HG02642 (cell line): ENCODE data around the gene ZNF462.

Experiments used
- ATAC-seq: cut with Tn5 transposase; IDR thresholded peaks from one replicate; pipeline ENCODE4 v1.9.1; 2021; ENCODE audit warnings: mild to moderate bottlenecking; ENCODE audit not compliant: unreplicated experiment, poor library complexity

ZNF462 gene

GRCh38 chr9:106954974-106955850 lies 92.2 kb downstream of the ZNF462 start:
- ATAC-seq = no peak

DNA sequence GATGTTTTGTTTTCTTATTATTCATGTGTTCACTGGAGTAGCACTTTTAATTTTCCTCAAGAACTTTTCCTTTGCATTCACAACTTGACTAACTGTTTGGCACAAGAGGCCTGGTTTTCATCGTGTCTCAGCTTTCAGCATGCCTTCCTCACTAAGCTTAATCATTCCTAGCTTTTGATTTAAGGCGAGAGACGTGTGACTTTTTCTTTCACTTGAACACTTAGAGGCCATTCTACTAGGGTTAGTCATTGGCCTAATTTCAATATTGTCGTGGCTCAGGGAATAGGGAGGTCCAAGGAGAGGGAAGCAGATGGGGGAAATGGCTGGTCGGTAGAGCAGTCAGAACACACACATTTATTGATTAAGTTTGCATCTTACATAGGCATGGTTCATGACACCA lies 94.0 kb downstream of the ZNF462 start:
- no peak for ATAC-seq

DNA sequence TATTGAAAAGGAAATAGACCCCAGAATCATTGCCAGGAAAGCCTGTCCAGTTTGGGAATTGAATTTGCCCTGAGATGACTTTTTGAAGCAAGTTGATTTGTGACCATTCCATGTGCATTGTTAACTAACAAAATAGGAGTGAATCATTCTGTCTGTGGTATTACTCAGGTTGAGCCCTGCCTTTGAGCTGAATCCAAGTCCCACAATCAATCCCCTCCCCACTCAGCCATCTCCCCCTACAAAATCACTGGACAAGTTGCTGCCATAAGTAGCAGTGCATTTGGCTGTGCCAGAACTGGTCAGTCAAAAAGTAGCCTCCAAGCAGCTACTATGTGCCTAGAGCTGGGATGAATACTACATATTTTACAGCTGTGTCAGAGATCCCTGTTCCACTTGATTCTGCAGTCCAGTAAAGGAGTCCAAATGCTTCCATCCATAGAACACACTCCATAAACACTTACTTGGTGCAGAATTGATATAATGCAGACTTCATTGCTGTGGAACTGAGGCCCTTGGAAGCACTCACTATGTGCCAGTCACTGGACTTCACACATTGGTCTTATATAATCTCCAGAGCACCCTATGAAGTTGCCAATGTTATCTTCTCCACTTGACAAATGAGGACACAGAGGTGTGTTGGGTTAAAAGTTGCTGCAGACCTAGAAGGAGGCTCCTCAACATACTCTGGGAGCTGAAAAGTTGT lies 96.1 kb downstream of the ZNF462 start:
- no peak for ATAC-seq

DNA sequence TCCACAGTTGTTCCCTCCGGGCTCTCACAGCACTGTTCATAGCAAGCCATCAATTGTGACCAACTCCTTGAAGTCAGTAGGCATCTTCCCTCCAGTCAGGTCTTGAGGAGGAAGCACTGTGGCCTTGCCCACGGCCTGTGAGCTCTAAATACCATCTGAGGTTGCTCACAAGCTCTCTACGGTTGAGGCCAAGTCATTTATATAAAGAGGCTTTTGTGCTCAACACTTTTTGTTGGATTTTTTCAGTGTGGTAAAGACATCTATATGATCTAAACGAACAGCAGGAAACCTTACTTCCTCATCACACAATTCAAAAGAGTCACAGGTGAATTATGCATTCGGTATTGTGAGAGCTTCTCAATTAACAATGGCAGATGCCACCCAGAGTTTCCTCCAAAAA lies 97.3 kb downstream of the ZNF462 start:
- ATAC-seq = no peak

GRCh38 chr9:106961623-106962022 lies 98.7 kb downstream of the ZNF462 start:
- no peak for ATAC-seq

GRCh38 chr9:106962122-106962521 lies 99.2 kb downstream of the ZNF462 start:
- ATAC-seq = no peak

GRCh38 chr9:106962615-106963363 lies 99.8 kb downstream of the ZNF462 start:
- no peak for ATAC-seq

GRCh38 chr9:106963684-106964083 lies 100.7 kb downstream of the ZNF462 start:
- ATAC-seq = no peak

GRCh38 chr9:106964329-106964728 lies 101.4 kb downstream of the ZNF462 start:
- ATAC-seq = no peak

DNA sequence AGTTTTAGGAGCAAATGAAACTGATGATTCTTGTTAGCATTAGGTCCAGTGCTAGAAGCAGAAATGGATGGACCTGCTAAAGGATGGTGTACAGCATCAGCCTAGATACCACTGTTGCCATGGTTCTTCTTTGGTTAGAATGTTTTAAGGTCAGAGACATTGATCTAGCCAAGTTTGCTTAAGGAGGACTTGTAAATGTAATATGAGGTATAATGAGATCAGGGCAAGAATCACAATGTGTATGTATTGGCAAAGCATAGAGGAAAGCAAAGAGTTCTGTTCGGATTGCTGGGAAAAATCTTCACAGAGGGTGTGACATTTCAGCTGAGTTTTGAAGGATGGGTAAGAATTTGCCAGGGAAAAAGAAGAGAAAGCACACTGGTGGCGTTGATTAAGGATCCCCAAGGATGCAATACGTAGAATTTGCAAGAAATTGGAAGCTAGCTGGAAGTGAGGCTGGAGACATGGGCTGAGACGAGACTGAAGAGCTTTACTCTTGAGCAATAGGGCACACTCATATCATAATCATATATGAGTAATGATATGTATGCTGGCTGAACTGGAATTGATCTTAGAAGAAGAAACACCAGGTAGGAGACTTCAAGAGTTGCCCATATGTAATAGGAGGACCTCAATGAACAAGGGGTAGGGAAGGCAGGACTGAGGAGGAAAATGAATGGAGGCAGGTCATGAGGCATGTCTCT lies 102.0 kb downstream of the ZNF462 start:
- no peak for ATAC-seq

DNA sequence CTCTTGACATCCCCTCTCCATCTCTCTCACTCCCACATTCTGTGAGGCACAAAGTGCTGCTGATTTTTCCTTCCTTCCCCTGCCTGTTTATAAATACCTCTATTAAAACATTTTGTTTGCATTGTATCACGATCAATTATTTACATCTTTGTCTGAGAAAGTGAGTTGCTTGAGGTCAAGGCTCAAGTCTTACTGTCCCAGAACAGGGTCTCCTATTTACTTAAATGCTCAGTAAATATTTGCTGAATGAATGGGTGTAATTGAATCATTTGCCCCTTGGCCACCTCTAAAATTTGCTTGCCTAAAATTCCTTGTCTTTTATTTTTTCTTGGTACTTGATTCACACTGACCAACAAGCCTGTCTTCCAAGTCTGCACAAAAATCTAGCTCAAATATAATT lies 103.5 kb downstream of the ZNF462 start:
- no peak for ATAC-seq

GRCh38 chr9:106969696-106970095 lies 106.7 kb downstream of the ZNF462 start:
- ATAC-seq = no peak

DNA sequence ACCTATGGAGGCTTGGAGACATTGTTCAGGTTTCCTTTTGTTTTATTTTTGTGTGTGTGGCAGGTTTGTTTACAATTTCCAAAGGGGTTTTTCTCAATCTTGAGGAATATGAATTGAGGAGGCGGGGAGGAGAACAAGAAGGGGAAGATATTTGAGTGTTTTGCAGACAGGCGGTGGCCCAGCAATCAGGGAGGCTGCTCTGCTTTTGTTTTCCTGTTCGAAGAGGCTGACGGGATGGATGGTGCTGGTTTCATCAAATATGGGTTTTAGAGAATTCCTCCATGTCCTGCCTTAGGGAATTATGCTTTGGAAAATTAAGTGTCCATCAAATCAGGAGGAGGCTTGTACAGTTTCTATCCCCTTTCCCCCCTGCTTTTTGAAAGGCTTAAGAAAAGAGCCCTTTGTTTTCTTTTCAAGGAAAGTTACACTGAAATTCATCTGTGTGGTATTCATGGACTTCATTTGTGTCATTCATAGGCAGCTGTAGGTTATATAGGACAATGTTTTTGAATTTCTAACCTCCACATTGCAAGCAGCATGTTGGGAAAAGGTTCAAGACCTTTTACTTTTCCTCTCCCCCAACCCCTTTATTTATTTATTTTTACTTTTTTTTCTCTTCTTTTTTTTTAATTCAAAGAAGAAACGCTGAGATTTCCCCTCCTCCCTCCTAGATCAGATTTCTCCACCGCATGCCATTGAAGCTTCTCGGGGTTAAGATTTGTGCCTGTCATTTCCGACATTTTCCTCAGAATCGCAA lies 107.4 kb downstream of the ZNF462 start:
- no peak for ATAC-seq

DNA sequence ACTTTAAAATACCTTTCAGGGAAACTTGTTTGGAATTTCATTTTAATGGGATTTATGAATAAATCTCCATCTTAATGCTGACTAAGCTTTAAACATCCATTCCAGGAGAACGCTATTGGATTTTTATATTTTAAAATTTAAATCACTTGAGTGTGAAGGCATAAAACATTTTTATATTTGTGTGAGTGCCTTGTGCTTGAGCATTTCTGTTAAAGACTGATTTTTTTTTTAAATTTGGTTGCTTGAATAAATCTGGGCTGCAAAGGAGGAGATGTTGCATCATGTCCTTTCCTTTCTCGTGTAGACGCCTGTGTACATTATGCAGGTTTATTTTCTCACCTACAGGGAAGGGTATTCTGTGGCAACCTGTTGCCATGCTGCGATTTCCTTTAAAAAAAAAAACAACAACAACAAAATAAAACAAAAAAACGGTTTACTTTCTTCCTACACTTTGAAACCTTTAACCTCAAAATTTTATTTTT lies 108.1 kb downstream of the ZNF462 start:
- no peak for ATAC-seq

DNA sequence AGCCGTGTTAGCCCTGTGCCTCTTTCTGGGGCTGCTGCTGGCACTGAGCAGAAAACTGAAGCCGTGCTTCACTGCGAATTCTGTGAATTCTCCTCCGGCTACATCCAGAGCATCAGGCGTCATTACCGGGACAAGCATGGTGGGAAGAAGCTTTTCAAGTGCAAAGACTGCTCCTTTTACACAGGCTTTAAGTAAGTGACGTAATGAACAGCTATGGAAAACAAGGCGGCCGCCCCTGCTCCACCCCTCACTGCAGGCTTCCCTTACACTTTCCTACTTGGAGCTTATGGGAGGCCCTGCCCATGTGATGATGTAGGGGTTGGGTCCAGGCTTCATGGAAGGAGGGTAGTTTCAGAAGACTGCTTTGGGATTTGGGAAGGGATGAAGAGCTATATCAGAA lies 109.1 kb downstream of the ZNF462 start:
- ATAC-seq = no peak

GRCh38 chr9:106974341-106974740 lies 111.4 kb downstream of the ZNF462 start:
- no peak for ATAC-seq

DNA sequence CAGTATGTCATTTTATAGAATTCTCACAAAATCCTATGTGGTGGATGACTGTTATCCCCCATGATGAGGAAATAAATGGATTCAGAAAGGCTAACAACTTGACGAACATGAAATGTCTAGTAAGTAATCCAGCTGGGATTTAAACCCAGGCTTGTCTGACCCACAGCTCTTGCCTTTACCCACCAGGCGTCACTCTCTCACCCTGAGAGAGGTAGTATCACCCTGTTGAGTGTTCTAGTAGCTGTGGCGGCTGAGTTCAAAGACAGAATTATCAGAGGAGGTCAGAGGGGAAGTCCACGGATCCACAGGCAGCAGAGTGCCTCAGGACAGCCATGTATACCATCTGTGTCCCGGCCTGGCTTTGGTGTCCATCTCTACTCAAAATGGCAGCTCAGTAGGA lies 113.8 kb downstream of the ZNF462 start:
- ATAC-seq = no peak

DNA sequence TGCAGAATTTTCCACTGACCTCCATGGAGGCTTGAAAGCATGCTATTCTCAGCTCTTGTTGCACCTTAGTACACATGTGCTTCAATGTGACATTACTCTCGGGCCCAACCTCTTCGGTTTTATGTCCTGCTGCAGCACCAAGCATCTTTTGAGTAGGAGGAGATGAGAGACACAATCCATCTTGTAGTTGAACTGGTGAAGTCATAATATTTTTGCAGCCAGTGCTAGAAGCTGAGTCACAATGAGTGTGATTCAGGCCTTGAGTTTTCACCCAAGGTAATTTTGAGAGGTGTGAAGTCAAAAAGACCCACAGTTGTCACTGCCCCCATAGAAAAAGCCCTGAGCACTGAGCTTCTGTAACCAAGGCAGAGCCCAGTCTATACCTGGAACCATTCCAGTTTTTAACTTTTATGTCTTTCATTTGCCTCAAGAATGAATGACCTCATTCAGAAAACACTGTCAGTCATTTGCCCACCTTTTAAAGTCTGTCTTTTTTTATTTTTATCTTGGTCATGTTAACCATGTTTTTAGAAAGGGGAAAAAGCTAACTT lies 117.7 kb downstream of the ZNF462 start:
- ATAC-seq = no peak
